Measurements from ENCODE around the gene PARP11.
"Not testable (repeated sequence)": the region's sequence is repeated elsewhere in the genome, so short reads cannot be mapped to it uniquely, and the experiment has no call there.

Gene PARP11

DNA sequence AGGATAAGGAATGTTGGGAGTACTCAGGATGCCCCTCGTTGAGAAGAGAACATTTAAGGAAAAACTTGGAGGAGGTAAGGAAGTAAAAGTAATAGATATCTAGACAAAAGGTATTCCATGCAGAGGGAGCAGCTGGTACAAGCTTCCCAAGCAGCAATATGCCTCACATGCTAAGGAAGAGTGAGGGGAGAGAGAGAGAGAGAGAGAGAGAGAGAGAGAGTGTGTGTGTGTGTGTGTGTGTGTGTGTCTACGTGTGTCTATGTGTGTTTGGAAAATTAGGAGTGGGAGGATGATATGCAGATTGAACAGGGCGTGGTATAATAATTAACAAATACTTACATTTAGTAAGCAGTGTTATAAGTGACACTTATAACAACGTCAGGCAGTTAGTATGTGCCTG lies 9.2 kb upstream of the PARP11 start:
- DNase-seq = no peak

DNA sequence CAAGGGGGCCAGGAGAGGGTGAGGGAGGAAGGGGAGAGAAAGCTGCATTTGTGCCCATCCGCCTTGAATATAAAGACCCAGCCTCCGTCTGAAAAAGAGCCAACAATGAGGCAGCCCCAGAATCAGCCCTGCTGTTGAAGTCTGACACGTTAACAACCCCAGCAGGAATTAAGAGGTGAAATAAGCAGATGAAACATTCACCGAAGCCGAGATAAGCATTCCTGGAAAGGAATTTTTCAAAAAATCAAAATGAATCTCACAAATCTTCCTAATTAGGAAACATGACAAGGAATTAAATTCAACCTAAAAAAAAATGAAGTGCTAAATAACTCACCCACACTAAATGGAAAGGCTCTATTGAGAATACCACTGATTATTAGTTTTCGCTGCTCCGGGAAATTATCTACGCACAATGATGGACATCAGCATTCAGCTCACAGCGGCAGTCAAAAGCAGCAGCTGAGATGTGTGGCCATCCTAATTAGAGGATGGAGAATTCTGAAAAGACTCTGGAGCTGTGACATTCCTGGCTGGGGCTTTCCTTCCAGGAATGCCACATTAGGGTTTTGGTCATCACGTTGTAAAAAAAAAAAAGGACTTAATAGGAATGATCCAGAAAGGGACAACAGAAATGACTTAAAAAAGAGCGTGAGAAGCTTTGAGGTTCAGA lies 8.2 kb upstream of the PARP11 start:
- no peak for DNase-seq

DNA sequence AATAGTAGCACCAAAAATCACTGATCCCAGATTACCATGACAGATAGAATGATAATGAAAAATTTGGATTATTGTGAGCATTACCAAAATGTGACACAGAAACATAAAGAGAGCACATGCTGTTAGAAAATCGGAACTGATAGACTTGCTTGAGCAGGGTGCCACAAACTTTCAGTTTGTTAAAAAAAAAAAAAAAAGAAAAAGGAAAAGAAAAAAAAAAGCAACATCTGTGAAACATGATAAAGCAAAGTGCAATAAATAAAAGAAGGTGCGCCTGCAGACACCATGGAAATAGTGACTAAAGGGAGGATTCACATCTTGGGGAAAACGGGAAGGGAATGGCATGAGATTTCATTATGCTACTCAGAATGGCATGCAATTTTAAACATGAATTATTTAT lies 6.6 kb upstream of the PARP11 start:
- DNase-seq = no peak

DNA sequence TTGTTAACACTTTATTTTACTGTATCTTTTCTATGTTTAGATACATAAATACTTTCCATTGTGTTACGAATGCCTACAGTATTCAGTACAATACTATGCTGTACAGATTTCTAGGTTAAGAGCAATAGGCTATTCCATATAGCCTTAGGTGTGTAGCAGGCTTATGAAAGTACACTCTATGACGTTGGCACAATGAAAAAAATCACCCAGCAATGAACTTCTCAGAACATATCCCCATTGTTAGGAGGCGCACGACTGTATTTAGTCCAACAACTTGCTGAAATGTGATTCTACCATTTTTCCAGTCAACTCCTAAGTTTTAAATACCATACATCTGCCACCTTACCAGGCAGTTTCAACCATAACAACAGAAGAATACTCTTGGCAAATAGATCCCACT lies 1.8 kb downstream of the PARP11 start:
- no peak for DNase-seq

DNA sequence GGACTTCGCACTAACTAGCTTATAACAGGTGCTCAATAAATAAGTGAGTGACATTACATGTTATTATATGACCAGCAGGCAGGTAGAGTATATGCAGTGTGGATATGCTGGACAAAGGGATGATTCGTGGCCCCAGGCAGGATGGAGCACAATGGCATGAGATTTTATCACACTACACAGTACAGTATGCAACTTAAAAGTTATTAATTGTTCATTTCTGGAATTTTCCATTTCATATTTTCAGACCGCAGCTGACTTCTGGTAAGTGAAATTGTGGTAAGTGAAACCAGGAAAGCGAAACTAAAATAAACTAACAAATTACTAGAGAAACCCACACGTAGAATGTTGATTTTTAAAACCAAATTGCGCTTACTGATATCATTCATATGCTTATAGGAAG lies 3.3 kb downstream of the PARP11 start:
- DNase-seq = no peak

DNA sequence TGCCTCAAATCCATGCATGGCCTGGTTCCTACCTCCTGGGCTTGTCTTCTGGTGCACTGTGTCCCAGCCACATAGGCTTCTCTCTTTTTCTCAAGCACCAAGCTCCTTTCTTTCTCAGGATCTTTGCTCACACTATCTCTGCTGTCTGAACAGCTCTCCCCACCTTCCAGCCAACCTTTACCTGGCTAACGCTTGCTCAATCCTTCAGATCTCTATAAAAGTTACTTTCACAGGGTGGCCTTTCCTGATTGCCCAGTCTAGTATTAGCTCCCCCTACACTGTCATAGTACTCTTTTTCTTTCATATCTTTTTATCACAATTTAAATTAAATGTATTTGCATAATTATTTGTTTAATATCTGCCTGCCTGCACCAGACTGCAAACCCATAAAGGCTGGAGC lies 3.8 kb downstream of the PARP11 start:
- DNase-seq = no peak

DNA sequence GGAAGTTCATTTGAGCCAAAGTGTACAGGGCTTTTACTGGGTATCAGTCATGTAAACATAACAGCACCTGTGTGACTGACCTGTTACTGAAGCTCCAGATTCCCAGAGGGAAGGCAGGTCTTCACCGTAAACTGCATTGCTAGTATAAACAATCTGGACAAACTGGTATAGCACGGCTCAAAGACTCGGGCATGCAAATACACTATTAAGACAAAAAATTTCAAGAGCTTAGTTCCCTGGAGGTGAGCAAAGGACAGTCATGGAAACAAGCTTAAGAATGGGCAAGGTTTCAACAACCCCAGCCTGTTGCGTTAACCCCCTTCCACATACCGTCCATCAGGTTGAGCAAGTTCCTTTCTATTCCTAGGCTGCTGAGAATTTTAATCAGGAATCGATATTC lies 9.4 kb downstream of the PARP11 start:
- no peak for DNase-seq

DNA sequence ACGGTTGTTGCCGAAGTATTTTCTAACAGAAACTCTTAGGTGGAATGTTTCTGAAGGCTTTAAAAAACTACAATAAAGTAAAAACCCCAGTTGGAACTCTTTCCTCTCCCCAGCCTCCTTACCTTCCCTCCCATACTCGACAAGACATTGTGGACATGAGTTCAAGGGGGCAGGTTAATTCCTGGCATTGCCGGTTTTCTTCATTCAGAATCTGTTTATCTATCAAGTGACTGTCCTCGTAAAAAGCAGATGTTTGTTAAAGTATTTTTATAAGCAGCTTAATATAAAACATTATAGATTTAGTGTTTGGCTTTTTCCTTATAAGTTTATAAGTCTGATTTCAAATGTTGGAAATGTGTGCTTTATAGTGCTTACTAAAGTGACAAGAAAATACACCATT lies 30.7 kb downstream of the PARP11 start:
- DNase-seq = no peak

DNA sequence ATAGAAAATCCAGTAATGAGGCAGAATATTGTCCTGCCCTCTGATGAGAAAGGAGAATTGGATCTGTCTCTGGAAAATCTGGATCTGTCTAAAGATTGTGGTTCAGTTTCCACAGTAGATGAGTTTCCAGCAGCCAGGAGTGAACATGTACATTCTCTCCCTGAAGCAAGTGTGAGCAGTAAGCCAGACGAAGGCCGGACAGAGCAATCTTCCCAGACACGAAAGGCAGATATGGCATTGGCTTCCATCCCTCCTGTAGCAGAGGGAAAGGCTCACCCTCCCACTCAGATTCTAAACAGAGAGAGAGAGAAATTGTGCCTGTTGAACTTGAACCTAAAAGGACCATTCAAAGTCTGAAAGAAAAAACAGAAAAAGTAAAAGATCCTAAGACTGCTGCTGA lies 31.4 kb downstream of the PARP11 start:
- DNase-seq = no peak

DNA sequence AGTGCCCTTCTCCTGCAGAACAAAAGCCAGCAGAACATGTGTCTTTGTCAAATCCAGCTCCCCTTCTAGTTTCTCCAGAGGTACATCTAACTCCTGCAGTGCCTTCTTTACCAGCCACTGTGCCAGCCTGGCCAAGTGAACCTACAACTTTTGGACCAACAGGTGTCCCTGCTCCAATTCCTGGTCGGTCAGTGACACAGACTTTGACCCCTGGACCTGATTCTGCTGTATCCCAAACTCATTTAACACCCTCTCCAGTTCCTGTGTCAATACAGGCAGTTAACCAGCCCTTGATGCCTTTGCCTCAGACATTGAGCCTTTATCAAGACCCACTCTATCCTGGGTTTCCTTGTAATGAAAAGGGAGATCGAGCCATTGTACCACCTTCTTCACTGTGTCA lies 32.4 kb downstream of the PARP11 start:
- not testable (repeated sequence) for DNase-seq

DNA sequence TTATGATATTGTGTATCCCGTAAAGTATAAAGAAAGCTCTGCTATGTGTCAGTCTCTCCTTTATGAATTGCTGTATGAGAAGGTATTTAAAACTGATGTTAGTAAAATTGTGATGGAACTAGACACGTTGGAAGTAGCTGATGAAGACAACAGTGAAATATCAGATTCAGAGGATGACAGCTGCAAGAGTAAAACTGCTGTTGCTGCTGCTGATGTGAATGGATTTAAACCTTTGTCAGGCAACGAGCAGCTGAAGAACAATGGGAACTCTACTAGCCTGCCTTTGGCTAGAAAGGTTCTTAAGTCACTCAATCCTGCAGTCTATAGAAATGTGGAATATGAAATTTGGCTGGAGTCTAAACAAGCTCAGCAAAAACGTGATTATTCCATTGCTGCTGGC lies 33.5 kb downstream of the PARP11 start:
- not testable (repeated sequence) for DNase-seq

DNA sequence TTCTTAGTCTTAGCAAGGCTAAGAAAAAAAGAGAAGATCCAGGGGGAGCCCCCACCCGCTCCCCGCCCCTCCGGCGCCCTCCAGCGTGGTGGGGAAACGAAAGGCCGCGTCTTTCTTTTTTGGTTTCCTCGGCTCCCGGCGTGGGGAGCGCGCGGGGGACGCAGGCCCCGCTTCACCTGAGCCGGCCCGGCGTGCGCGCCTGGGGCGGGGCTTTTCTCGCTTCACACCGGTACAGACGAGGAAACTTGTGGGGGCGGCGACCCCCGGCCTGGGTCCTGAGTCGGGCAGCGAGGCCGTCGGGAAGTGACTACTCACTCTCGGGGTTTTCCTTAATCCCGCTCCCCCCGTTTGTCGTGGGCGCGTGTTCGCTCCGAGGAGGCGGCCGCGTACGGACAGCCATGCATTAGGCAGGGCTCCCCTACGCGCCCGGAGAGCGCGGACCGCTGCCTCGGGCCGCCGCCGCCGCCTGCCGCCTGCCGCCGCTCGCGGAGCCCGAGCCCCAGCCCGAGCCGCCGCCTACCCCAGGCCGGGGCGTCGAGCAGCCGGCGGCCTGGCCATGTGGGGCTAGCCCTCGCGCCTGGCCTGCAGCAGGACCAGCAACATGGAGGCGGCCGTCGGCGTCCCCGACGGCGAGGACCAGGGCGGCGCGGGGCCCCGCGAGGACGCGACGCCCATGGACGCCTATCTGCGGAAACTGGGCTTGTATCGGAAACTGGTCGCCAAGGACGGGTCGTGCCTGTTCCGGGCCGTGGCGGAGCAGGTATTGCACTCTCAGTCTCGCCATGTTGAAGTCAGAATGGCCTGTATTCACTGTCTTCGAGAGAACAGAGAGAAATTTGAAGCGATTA lies 34.3 kb downstream of the PARP11 start:
- DNase-seq = not testable (repeated sequence)

DNA sequence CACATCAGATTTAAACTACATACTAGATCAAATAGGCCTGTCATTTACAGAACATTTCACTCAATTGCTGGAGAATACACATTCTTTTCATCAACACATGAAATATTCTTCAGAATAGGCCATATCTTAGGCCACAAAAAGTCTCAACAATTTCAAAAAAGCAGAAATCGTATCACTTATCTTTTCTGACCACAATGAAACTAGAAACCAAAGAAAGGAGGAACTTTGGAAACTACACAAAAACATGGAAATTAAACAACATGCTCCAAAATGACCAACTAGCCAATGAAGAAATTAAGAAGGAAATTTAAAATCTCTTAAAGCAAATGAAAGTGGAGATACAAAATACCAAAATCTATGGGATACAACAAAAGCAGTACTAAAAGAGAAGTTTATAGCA lies 35.1 kb downstream of the PARP11 start:
- DNase-seq = no peak

DNA sequence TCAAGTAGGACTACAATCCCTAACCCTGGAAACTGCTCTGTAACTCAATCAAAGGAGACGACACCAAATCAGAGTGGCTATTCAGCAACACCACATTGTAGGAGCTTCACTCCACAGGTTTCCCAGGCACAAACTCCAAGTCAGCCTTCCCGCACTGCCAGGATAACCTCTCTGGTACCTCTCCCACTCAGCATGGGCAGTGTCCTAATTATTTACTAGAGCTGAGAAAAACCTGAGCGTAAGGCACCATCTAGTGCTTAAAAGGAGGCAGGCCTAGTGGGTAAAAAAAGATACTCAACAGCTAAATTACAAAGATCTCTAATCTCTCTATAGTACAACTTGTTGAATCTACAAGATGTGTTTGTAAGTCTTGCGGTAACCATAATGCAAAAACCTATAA lies 36.1 kb downstream of the PARP11 start:
- DNase-seq = no peak

DNA sequence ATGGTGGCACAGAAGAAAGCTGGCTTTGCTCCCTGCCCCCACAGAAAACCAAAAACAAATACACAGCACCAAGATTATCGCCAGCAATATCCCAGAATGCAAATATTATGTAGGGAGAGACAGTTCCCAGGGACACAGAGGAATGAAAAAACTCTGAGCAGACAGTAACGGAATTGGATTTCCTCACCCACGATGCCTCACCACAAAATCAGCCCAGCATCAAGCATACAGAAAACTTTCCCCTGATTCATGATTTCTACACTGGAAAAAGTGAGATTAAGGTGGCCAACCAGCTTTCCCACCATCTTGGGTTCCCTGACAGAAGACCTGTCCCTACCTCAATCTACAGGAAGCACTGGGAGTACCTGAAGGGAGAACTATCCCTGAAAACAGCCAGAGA lies 36.6 kb downstream of the PARP11 start:
- DNase-seq = no peak

DNA sequence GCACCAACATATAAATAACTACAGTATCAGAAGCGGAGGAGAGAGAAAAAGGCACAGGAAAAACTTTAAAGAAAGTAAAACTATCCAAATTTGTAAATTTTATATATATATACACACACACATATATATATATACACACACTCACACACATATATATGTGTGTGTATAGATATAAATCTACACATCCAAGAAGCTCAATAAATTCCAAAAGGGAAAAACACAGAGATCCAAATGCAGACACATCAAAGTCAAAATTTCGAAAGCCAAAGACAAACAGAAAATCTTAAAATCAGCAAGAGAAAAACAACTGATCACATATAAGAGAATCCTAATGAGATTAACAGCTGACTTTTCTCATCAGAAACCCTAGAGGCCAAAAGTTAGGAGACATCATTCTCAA lies 37.3 kb downstream of the PARP11 start:
- DNase-seq = no peak

DNA sequence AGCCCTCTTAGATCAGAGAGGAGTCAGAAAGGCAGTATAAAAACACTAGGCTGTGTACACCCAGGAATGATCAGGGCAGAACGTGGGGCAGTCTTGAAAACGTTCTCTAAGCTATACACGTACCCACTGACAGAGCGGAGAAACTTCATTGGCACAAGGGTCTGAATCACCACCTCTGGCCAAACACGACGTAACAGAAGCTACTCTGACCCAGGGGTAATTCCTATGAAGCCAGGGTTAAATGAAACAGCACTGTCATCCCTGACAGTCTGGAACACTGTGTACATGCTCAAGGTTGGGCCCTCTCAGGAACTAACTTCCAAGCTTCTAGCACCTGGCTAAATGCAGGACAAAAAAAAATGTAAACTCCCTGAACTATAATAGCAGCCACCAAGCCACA lies 38.4 kb downstream of the PARP11 start:
- no peak for DNase-seq

DNA sequence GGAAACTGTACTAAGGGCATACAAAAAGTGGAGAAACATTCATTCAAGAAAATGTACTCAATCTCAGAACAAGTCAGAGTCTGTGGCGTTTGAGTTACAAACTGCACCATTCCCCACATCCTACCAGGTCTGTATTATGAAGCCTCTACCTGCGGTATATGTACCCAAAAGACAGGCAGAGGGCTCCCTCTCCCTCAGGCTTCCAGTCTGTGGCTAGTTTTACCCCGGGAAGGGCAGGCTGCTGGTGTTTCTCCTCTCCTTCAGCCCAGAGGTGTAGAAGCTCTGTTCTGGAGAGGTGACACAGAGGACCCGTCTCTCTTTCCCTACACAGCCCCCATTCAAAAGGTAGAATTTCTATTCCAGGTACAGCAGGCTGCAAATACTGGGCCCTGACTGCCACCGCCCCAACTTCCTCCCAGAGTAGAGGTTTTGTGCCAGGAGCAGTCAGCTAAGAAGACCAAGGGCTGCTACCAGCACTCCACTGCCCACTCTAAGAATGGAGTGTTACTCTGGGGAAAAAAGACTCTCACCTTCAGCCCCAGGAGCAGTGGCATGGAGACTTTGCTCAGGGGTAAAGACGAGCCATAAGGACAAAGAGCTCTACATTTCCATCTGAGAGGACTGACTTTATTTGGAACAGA lies 39.4 kb downstream of the PARP11 start:
- no peak for DNase-seq

DNA sequence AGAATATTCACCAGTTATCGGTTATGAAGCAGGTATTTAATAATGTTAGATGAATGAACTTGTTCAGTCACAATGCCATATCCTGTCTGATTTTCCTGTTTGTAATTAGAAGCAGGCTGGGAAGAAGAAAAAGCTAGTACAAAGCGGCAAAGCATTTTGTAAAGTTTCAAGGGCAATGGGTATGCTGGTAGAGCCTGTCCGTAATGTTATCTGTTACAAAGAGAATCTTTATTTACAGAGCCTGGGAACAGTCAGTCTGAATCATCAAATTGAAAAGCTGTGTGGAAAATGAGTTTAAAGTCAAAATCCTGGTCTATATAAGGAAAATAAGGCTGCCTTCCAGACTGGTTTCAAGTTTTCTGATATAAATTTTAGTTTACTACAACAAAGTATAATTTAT lies 40.5 kb downstream of the PARP11 start:
- peak; percentile 2 for DNase-seq

DNA sequence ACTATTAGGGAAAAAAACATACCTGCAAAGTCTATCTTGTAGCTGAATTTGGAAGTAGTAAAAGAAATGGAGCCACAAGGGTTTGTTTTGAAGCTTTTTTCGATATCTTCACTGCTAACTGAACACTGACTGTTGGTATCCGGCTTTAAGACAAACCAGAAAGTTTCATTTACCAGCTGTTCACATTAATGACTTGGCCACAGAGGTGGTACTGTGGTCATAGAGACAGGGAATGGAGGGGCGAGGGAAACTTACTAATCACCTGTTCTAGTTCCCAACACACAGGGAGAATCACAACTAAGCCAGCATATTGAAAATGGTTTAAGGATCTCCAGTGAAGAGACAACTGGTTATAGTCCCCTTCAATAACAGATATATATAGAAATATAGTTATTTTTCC lies 44.3 kb downstream of the PARP11 start:
- DNase-seq = no peak

DNA sequence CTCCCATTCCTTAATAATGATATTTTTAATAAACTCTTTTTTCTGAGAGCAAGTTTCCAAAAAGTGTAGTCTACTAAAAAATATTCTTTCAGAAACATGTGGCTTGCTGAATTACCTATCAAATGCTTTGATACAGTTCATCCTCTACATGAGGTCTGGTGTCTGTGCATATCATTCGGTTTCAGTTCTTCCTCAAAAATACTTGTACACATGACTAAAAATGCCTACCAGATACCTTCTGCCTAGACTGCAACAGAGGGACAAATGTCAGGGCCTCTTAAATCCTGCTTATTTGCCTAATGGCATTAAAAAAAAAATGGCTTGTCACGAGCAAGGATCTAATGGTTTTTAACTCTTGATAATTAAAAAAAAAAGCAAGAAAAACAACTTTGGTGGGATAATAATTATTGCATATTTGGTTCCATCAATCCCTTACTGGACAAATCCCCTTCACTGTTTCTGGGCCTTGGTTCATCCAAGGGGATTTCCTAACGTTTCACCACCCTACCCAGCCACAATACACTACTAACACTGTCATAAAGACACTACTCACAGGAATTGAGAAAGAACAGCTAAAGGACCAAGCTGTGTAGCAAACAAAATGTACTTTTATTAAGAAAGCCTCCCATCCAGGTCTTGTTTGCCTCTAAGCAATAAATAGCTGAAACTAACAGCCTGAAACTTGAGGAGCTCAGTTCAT lies 45.7 kb downstream of the PARP11 start:
- no peak for DNase-seq

DNA sequence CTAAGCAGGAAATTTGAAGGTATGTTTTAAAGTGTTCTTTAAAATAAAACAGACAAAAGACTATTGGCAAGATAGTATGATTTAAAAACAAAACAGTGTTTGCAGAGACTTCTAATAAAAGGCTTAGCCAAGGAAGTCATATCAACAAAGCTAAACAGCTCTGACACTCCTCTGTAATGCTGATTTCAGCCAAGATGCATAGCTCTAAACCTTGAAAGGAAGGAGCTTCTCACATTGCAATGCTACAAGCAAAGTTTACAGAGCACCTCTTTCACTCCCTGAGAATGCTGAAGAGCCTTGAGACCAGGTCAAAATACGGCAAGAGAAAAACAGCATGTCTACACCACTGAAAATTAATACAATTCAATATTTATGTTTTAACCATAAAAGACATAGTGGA lies 51.8 kb downstream of the PARP11 start:
- no peak for DNase-seq

DNA sequence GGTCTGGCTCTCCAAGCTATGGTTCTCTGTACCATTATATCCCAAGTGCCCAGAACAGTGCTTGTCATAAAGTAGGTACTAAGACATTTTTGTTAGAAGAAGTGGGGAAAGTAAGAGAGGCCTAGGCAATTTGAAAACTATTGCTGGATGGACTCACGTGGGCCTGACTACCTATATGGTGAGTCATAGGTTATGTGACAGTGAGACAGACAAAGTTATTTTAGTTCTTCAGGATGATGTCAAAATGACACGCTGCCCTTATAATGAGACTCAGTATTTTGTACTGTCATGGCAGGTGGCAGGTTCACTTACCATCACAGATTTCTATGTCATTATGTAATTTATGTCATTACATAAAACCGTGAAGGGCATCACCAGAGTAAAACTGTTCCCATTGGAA lies 53.1 kb downstream of the PARP11 start:
- DNase-seq = peak; percentile 27

DNA sequence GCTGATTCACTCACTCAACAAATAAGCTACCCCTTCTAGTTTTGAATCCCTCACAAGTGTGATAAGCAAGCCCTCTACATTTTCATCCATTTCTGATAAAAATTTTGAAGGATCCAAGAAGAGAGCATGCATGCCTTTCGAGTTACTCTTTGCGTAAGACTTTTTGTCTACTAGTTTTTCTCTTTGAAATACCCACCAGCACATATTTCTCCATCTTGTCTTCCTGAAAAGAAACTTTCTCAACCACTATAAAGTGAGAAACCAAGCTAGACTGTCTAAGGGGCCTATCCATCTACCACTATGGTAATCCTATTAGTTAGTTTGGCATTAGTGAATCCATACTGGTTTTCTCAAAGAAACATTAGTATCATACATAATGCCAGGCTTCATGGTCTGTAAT lies 56.9 kb downstream of the PARP11 start:
- DNase-seq = no peak

All from fibroblast of skin of right quadriceps (primary cell).